ENCODE measurements around the gene C10orf53.

- no peak for TF ChIP-seq CTCF (IDR thresholded peaks at IDR 0.05)
- TF ChIP-seq POLR2AphosphoS5 (IDR thresholded peaks at IDR 0.05) = no peak
These were observed 10.8 kb upstream of the C10orf53 start for GRCh38 chr10:49668684-49669083.

Measured in stomach (tissue), 4 donors.